DND-41 (cell line): ENCODE results near the gene NAPB.

ENCODE experiments used
- ATAC-seq: fragments of 200-7000 bp; cut with Tn5 transposase; 3 replicates; pipeline ENCODE4 v1.9.1; 2021; ENCODE audit warnings: low read depth; ENCODE audit not compliant: insufficient read depth
- DNase-seq: peaks from one replicate; pipeline ENCODE4 v3.0.0-alpha.2; 2020
- H2AFZ ChIP-seq: 2 replicates; pipeline ENCODE4 v1.6.0; 2012; ENCODE audit warnings: low read depth, low read length
- H3K27ac ChIP-seq: 2 replicates; pipeline ENCODE4 v1.5.1; 2012; ENCODE audit warnings: low read length, inconsistent platforms
- H3K27me3 ChIP-seq: fragments of 200-600 bp; sonication (generic); 2 replicates; pipeline ENCODE4 v1.6.0; 2012; ENCODE audit warnings: low read length, mild to moderate bottlenecking, inconsistent platforms; ENCODE audit not compliant: insufficient read depth, poor library complexity
- H3K36me3 ChIP-seq: 2 replicates; pipeline ENCODE4 v1.5.1; 2012; ENCODE audit warnings: low read length, inconsistent platforms; ENCODE audit not compliant: insufficient read depth
- H3K4me1 ChIP-seq: 2 replicates; pipeline ENCODE4 v1.5.1; 2012; ENCODE audit warnings: mild to moderate bottlenecking, low read length; ENCODE audit not compliant: insufficient read depth
- H3K4me2 ChIP-seq: 2 replicates; pipeline ENCODE4 v1.6.0; 2012; ENCODE audit warnings: mild to moderate bottlenecking, moderate library complexity, low read length, inconsistent platforms; ENCODE audit not compliant: insufficient read depth
- H3K4me3 ChIP-seq, 2 experiments: fragments of 200-600 bp in 1 of 2; shearing (Covaris generic) in 1 of 2; 2 replicates each; pipeline ENCODE4 v1.5.1; 2012 to 2016; ENCODE audit warnings: inconsistent platforms in 2 of 2, low read length in 2 of 2, mild to moderate bottlenecking in 2 of 2, low read depth in 1 of 2, moderate library complexity in 1 of 2
- H3K79me2 ChIP-seq: 2 replicates; pipeline ENCODE4 v1.6.0; 2012; ENCODE audit warnings: low read length, inconsistent platforms; ENCODE audit not compliant: insufficient read depth
- H3K9ac ChIP-seq: 2 replicates; pipeline ENCODE4 v1.6.0; 2012; ENCODE audit warnings: low read depth, mild to moderate bottlenecking, inconsistent platforms, low read length, moderate library complexity
- H3K9me3 ChIP-seq: 2 replicates; pipeline ENCODE4 v1.5.1; 2012; ENCODE audit warnings: low read length, moderate library complexity, mild to moderate bottlenecking, inconsistent platforms; ENCODE audit not compliant: insufficient read depth, severe bottlenecking
- H4K20me1 ChIP-seq: 2 replicates; pipeline ENCODE4 v1.6.0; 2012; ENCODE audit warnings: low read length; ENCODE audit not compliant: insufficient read depth
- CTCF ChIP-seq: IDR thresholded peaks from 2 replicates; pipeline ENCODE4 v1.5.1; 2012; ENCODE audit warnings: borderline replicate concordance, low read length, moderate library complexity, mild to moderate bottlenecking; ENCODE audit not compliant: poor library complexity, severe bottlenecking; ENCODE audit errors: extremely low read depth
- EZH2 ChIP-seq: IDR thresholded peaks from 3 replicates; pipeline ENCODE4 v1.6.1; 2012; ENCODE audit warnings: borderline replicate concordance, low read depth, mild to moderate bottlenecking, moderate library complexity, low read length, inconsistent platforms; ENCODE audit not compliant: severe bottlenecking

The NAPB gene

GRCh38 chr20:23370274-23370673, 51.0 kb downstream of the NAPB start:
- no peak overlapping the region for H3K4me2 ChIP-seq
- H3K9me3 ChIP-seq = no peaks in the 10 kb centered on the region
- ATAC-seq = no peak
- TF ChIP-seq CTCF = no peak
- TF ChIP-seq EZH2 = no peak
- H3K36me3 ChIP-seq = peaks cover 92% of the 10 kb centered on the region
- peaks cover 43% of the 10 kb centered on the region for H3K79me2 ChIP-seq
- H3K4me1 ChIP-seq = peaks cover 28% of the 10 kb centered on the region
- H3K4me3 ChIP-seq = no peak overlapping the region
- no peak overlapping the region for H3K9ac ChIP-seq
- H3K27me3 ChIP-seq = no peaks in the 10 kb centered on the region
- no peak overlapping the region for H3K27ac ChIP-seq
- H4K20me1 ChIP-seq = peaks cover 38% of the 10 kb centered on the region
- DNase-seq = no peak
- H2AFZ ChIP-seq = no peak overlapping the region

- Histone ChIP-seq H2AFZ (no peak overlapping the region), H3K9me3 (no peaks in the 10 kb centered on the region), H3K27me3 (no peaks in the 10 kb centered on the region), H3K4me3 (no peak overlapping the region), H4K20me1 (peaks cover 47% of the 10 kb centered on the region), H3K36me3 (peaks cover 98% of the 10 kb centered on the region), H3K27ac (no peak overlapping the region), H3K4me2 (no peak overlapping the region), H3K4me1 (peaks cover 38% of the 10 kb centered on the region), H3K79me2 (peaks cover 53% of the 10 kb centered on the region), H3K9ac (no peak overlapping the region)
- DNase-seq (no peak), ATAC-seq (no peak)
- TF ChIP-seq CTCF (no peak), EZH2 (no peak)
Observed at GRCh38 chr20:23369072-23369823, 52.0 kb downstream of the NAPB start.

- peaks cover 46% of the 10 kb centered on the region for H3K4me1 ChIP-seq
- peaks cover 92% of the 10 kb centered on the region for H3K36me3 ChIP-seq
- H3K27ac ChIP-seq = no peak overlapping the region
- peaks cover 54% of the 10 kb centered on the region for H4K20me1 ChIP-seq
- peak overlapping the region; percentile 50; the same call in 1 of the 2 replicates for H3K4me2 ChIP-seq
- H3K9ac ChIP-seq = no peak overlapping the region
- peaks cover 60% of the 10 kb centered on the region for H3K79me2 ChIP-seq
- no peaks in the 10 kb centered on the region for H3K27me3 ChIP-seq
- TF ChIP-seq CTCF (no peak), EZH2 (no peak)
- no peaks in the 10 kb centered on the region for H3K9me3 ChIP-seq
- H3K4me3 ChIP-seq = no peak overlapping the region
- no peak overlapping the region for H2AFZ ChIP-seq
- DNase-seq (no peak), ATAC-seq (no peak)
Observed at GRCh38 chr20:23368316-23369071, 52.8 kb downstream of the NAPB start.
